A549 (cell line): ENCODE data around the gene LRRC3B. TPM values are rescaled to one million over a fixed set of nuclear protein-coding genes. Genes with fewer than 3 reads are reported as not detected.

Experiments used
- ATAC-seq, 2 experiments: fragments of 200-7000 bp in 1 of 2; fragments of >200 bp in 1 of 2; cut with Nextera tagmentation in 1 of 2; cut with Tn5 transposase in 1 of 2; 3 replicates each; pipeline versions ENCODE4 v1.8.0 to v1.9.1; 2018 to 2020; ENCODE audit warnings: mild to moderate bottlenecking in 1 of 2, moderate library complexity in 1 of 2
- CTCF ChIA-PET: fragments of 300-600 bp; sonication (Branson Sonifier 250); formaldehyde crosslinking; extraction: SDS; loops from one replicate; lab custom pipeline; 2021; ENCODE audit warnings: antibody characterized with exemption, inconsistent platforms; lab: Yijun Ruan, JAX
- POLR2A ChIA-PET: fragments of 350-600 bp; formaldehyde crosslinking; extraction: SDS; loops from one replicate; lab custom pipeline; 2021; ENCODE audit warnings: antibody characterized with exemption, inconsistent platforms; lab: Yijun Ruan, JAX
- DNase-seq, 2 experiments: peaks; one replicate each; pipeline versions ENCODE4 v3.0.0 to v3.0.0-alpha.2; 2011 to 2016; ENCODE audit warnings: low read depth in 1 of 2, low spot score in 1 of 2
- FAIRE-seq: peaks from 2 replicates; lab custom pipeline; 2011; peaks lifted over from hg19 to GRCh38; lab: Jason Lieb, UNC
- H3K27ac ChIP-seq, 2 experiments: fragments of >200 bp; sonication (Bioruptor Twin); formaldehyde crosslinking; 3 replicates each; pipeline ENCODE4 v1.5.1; 2016 to 2017
- H3K4me1 ChIP-seq: fragments of >200 bp; sonication (Bioruptor Twin); formaldehyde crosslinking; 3 replicates; pipeline ENCODE4 v1.6.1; 2016
- H3K4me2 ChIP-seq: fragments of >200 bp; sonication (Bioruptor Twin); formaldehyde crosslinking; 3 replicates; pipeline ENCODE4 v1.6.1; 2016
- H3K4me3 ChIP-seq: fragments of >200 bp; sonication (Bioruptor Twin); formaldehyde crosslinking; 3 replicates; pipeline ENCODE4 v1.5.1; 2016
- H3K9me3 ChIP-seq: fragments of >200 bp; sonication (Bioruptor Twin); formaldehyde crosslinking; 3 replicates; pipeline ENCODE4 v1.6.1; 2016
- ATOH8 ChIP-seq: fragments of 250-450 bp; sonication (Bioruptor Pico); IDR thresholded peaks from 2 replicates; pipeline ENCODE4 v1.5.0; 2020; ENCODE audit warnings: low read depth, mild to moderate bottlenecking, moderate library complexity
- CBX2 ChIP-seq: fragments of 200-600 bp; sonication (generic); IDR thresholded peaks from 2 replicates; pipeline ENCODE4 v1.6.1; 2016; ENCODE audit warnings: low read depth, mild to moderate bottlenecking, borderline replicate concordance
- CTCF ChIP-seq: fragments of >200 bp; sonication (Bioruptor Twin); formaldehyde crosslinking; IDR thresholded peaks from 3 replicates; pipeline ENCODE4 v1.5.1; 2016
- EHF ChIP-seq: fragments of 250-450 bp; sonication (Bioruptor Pico); IDR thresholded peaks from 2 replicates; pipeline ENCODE4 v1.5.0; 2020; ENCODE audit warnings: mild to moderate bottlenecking
- HDAC2 ChIP-seq: fragments of 200-600 bp; sonication (generic); IDR thresholded peaks from 2 replicates; pipeline ENCODE4 v1.6.1; 2016
- HOXB13 ChIP-seq: fragments of 250-450 bp; sonication (Bioruptor Pico); IDR thresholded peaks from 2 replicates; pipeline ENCODE4 v1.5.0; 2020; ENCODE audit warnings: low read depth, mild to moderate bottlenecking, moderate library complexity
- KDM5A ChIP-seq: fragments of 200-600 bp; sonication (generic); IDR thresholded peaks from 2 replicates; pipeline ENCODE4 v1.6.1; 2016; ENCODE audit warnings: antibody characterized with exemption, mild to moderate bottlenecking
- MAZ ChIP-seq: fragments of 150-350 bp; IDR thresholded peaks from 2 replicates; pipeline ENCODE4 v1.6.1; 2014; ENCODE audit warnings: antibody characterized with exemption, low read depth, low read length, borderline replicate concordance
- NPAS2 ChIP-seq: fragments of 250-450 bp; sonication (Bioruptor Pico); IDR thresholded peaks from 2 replicates; pipeline ENCODE4 v1.8.0; 2022; ENCODE audit warnings: mild to moderate bottlenecking, moderate library complexity, borderline replicate concordance
- NR3C1 ChIP-seq: fragments of >200 bp; sonication (Bioruptor Twin); formaldehyde crosslinking; IDR thresholded peaks from 3 replicates; pipeline ENCODE4 v1.6.1; 2017
- PHF8 ChIP-seq: fragments of 200-600 bp; sonication (generic); IDR thresholded peaks from 2 replicates; pipeline ENCODE4 v1.6.1; 2016; ENCODE audit warnings: low read depth, mild to moderate bottlenecking, antibody characterized with exemption, moderate library complexity, borderline replicate concordance
- RAD21 ChIP-seq, 2 experiments: fragments of >200 bp in 1 of 2; sonication (Bioruptor Twin) in 1 of 2; formaldehyde crosslinking in 1 of 2; IDR thresholded peaks in 1 of 2; conservative IDR thresholded peaks in 1 of 2; 2 replicates in 1 of 2; 3 replicates in 1 of 2; pipeline ENCODE4 v1.6.1; 2012 to 2018; ENCODE audit warnings: inconsistent platforms in 1 of 2
- RFX5 ChIP-seq: fragments of 450-650 bp; IDR thresholded peaks from 2 replicates; pipeline ENCODE4 v1.7.1; 2014; ENCODE audit warnings: antibody characterized with exemption, mild to moderate bottlenecking, moderate library complexity
- SMC3 ChIP-seq: fragments of >200 bp; sonication (Bioruptor Twin); formaldehyde crosslinking; IDR thresholded peaks from 3 replicates; pipeline ENCODE4 v1.6.1; 2018; ENCODE audit warnings: inconsistent platforms
- SREBF2 ChIP-seq: fragments of 450-650 bp; IDR thresholded peaks from 2 replicates; pipeline ENCODE4 v1.6.1; 2014; ENCODE audit warnings: mild to moderate bottlenecking, moderate library complexity
- TFCP2L1 ChIP-seq: fragments of 250-450 bp; sonication (Bioruptor Pico); IDR thresholded peaks from 2 replicates; pipeline ENCODE4 v1.5.0; 2021; ENCODE audit warnings: mild to moderate bottlenecking
- TP53 ChIP-seq: fragments of 250-450 bp; sonication (Bioruptor Pico); IDR thresholded peaks from 2 replicates; pipeline ENCODE4 v1.5.0; 2021; ENCODE audit warnings: mild to moderate bottlenecking, moderate library complexity
- ZC3H11A ChIP-seq: fragments of 450-650 bp; IDR thresholded peaks from 2 replicates; pipeline ENCODE4 v1.6.1; 2014; ENCODE audit warnings: antibody characterized with exemption, mild to moderate bottlenecking
- ZNF302 ChIP-seq: fragments of 250-450 bp; sonication (Bioruptor Pico); IDR thresholded peaks from 2 replicates; pipeline ENCODE4 v1.9.0; 2021; ENCODE audit warnings: inconsistent platforms, mild to moderate bottlenecking, moderate library complexity
- WGBS: methylation state at CpG from one replicate; pipeline ENCODE4 v1.1.6; 2017; ENCODE audit errors: missing lambda C conversion rate; 5-methylcytosine and 5-hydroxymethylcytosine counted together
- polyA minus RNA-seq: library from RNA; depleted of rRNA, polyadenylated mRNA; stranded (reverse); fragments of >200 nt; gene quantifications from 2 replicates; pipeline ENCODE4 v1.2.3, GENCODE V29; 2011; rRNA and poly(A)+ RNA removed
- polyA plus RNA-seq, 4 experiments: library from polyadenylated mRNA; depleted of rRNA in 3 of 4; stranded (reverse); fragments of >200 nt; fragmentation: RNase III in 1 of 4; extraction: RNeasy Plus Mini Kit Qiagen cat#74134 plus additional on column Dnase treatment in 1 of 4; gene quantifications; 2 replicates in 3 of 4; 3 replicates in 1 of 4; pipeline ENCODE4 v1.2.3, GENCODE V29; 2011 to 2017
- TF ChIP-seq, protein P1 (sequence below): IDR thresholded peaks from 2 replicates; pipeline ENCODE4 v1.6.1; 2012
- TF ChIP-seq, protein P2 (sequence below): fragments of >200 bp; sonication (Bioruptor Twin); formaldehyde crosslinking; IDR thresholded peaks from 2 replicates; pipeline ENCODE4 v1.6.1; 2016
- TF ChIP-seq, protein P3 (sequence below): fragments of 200-600 bp; sonication (generic); IDR thresholded peaks from 2 replicates; pipeline ENCODE4 v1.6.1; 2016; ENCODE audit warnings: antibody characterized with exemption, mild to moderate bottlenecking, moderate library complexity

LRRC3B gene
- polyA plus RNA-seq (2011; rRNA removed) (not detected in 2 replicates), polyA plus RNA-seq (2017; fragmentation: RNase III; extraction: RNeasy Plus Mini Kit Qiagen cat#74134 plus additional on column Dnase treatment) (not detected in 3 replicates), polyA minus RNA-seq (not detected in 2 replicates)
- polyA plus RNA-seq (2012; cell fraction: cytosol; rRNA removed): not detected in 2 replicates
- not detected in 2 replicates for polyA plus RNA-seq (2012; cell fraction: nucleus; rRNA removed)

DNA sequence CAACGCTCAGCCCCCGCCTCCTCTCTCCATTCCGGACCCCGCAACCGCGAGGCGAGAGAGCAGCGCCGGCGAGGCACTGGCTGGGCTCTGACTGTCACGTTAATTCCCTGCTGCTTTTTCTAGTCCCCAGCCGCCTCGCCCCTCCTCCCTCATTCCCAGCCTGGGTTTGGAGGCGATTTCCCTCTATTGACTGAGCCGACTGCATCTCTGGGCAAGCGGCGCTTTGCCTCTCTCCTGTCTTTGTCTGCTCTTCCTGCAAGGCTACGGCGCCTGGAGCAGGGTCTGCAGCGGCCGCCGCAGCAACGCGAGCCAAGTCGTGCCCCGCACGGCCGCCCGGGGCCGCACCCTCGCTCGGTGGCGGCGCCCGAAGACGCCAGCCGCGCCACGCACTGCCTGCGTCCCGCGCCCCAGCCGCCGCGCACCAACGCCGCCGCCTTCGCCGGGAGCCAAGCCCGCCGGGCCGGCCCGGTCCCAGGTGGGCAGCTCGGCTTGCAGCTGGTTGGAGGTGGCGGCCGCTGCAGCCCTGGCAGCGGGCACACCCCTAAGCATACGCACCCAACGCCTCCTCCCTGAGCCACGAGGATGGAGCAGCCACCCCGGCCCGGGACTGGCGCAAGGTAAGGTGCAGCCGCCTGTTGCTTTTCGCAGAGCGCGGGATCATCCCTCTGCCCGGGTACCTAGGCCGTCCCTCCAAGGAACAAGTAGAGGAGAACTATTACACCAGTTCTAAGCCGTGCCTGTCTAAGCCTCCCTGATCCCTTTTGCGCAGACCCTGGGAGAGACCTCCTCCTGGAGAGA lies at the start of gene LRRC3B:
Gene LRRC3B (plus strand): TSS at position 152 of the 798 bp plus-strand sequence. CDS start 86,901 bp downstream, outside the sequence.
- peak within 1 kb of the TSS; percentile 60 for H3K4me2 ChIP-seq

DNA sequence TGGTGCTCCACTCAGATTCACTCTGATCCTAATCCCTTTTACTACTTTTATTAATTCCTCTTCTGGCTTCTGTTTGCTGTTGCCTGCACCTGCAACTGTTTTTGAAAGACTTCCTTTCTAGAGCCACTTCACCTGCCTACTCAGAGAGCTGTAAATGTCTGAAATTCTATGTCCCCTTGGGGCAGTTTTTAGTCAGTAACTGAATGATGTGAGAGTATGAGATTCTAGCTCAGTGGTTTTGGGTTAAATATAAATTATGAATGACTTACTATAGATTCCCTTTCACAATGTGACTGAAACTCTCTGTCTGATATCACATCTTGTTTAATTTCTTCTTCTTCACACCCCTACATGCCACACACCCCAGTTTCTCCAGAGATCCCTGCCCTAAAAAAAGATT lies 47.8 kb upstream of the LRRC3B start:
- TF ChIP-seq, protein P1, sequence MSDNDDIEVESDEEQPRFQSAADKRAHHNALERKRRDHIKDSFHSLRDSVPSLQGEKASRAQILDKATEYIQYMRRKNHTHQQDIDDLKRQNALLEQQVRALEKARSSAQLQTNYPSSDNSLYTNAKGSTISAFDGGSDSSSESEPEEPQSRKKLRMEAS: no peak
- no peak for TF ChIP-seq RAD21 (conservative IDR thresholded peaks at IDR 0.05 in 1 of 2, IDR thresholded peaks at IDR 0.05 in 1 of 2)
- TF ChIP-seq ATOH8 (CRISPR knock-in tag): no peak
- no peak for TF ChIP-seq ZNF302
- no peak for TF ChIP-seq NR3C1
- TF ChIP-seq ZC3H11A: no peak
- Histone ChIP-seq H3K4me2 (no peak overlapping the region), H3K4me1 (no peaks in the 10 kb centered on the region), H3K9me3 (no peaks in the 10 kb centered on the region), H3K4me3 (no peak overlapping the region), H3K27ac (no peak overlapping the region)
- DNase-seq: no peak
- no peak for ATAC-seq
- FAIRE-seq: no peak
- ChIA-PET CTCF (no interaction called here), POLR2A (no interaction called here)

More for the DNA sequence above, at the start of gene LRRC3B:
- no peak for TF ChIP-seq SREBF2
- no peak for TF ChIP-seq PHF8
- TF ChIP-seq CBX2: no peak
- no peak for TF ChIP-seq HDAC2
- TF ChIP-seq ZC3H11A: no peak
- no peak for TF ChIP-seq TFCP2L1 (CRISPR knock-in tag)
- no peak for TF ChIP-seq TP53 (CRISPR knock-in tag)
- no peak for TF ChIP-seq MAZ
- no peak for TF ChIP-seq RFX5
- no peak for TF ChIP-seq SMC3
- TF ChIP-seq, protein P2, sequence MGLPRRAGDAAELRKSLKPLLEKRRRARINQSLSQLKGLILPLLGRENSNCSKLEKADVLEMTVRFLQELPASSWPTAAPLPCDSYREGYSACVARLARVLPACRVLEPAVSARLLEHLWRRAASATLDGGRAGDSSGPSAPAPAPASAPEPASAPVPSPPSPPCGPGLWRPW: no peak
- TF ChIP-seq KDM5A: no peak
- TF ChIP-seq EHF (CRISPR knock-in tag): no peak
- no peak for TF ChIP-seq CTCF
- TF ChIP-seq, protein P3, sequence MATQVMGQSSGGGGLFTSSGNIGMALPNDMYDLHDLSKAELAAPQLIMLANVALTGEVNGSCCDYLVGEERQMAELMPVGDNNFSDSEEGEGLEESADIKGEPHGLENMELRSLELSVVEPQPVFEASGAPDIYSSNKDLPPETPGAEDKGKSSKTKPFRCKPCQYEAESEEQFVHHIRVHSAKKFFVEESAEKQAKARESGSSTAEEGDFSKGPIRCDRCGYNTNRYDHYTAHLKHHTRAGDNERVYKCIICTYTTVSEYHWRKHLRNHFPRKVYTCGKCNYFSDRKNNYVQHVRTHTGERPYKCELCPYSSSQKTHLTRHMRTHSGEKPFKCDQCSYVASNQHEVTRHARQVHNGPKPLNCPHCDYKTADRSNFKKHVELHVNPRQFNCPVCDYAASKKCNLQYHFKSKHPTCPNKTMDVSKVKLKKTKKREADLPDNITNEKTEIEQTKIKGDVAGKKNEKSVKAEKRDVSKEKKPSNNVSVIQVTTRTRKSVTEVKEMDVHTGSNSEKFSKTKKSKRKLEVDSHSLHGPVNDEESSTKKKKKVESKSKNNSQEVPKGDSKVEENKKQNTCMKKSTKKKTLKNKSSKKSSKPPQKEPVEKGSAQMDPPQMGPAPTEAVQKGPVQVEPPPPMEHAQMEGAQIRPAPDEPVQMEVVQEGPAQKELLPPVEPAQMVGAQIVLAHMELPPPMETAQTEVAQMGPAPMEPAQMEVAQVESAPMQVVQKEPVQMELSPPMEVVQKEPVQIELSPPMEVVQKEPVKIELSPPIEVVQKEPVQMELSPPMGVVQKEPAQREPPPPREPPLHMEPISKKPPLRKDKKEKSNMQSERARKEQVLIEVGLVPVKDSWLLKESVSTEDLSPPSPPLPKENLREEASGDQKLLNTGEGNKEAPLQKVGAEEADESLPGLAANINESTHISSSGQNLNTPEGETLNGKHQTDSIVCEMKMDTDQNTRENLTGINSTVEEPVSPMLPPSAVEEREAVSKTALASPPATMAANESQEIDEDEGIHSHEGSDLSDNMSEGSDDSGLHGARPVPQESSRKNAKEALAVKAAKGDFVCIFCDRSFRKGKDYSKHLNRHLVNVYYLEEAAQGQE: no peak
- TF ChIP-seq HOXB13: no peak
- no peak for TF ChIP-seq NPAS2 (CRISPR knock-in tag)
- Histone ChIP-seq H3K27ac (no peak within 1 kb of the TSS), H3K9me3 (no peaks in the 10 kb centered on the region), H3K4me1 (no peaks in the 10 kb centered on the region), H3K4me3 (no peak within 1 kb of the TSS; the same call in 2 of the 3 replicates)
- FAIRE-seq (no peak), DNase-seq (no peak), ATAC-seq (peak; percentile 36 to 60; a peak in 5 of 6 replicates)
- ChIA-PET POLR2A (no interaction called here), CTCF (no interaction called here)
- WGBS: 11% methylated on average over 26 of the region's 72 CpGs
